ENCODE results near the gene CCDC160.
"Not testable (repeated sequence)": the region's sequence is repeated elsewhere in the genome, so short reads cannot be mapped to it uniquely, and the experiment has no call there.

CCDC160 gene

GRCh38 chrX:134236626-134237614, at the start of gene CCDC160:
Gene CCDC160 (plus strand): TSS chrX:134237182. CDS start chrX:134244801, 7,619 bp downstream.
- no peak for DNase-seq (ENCODE audit: low read depth)

GRCh38 chrX:134191281-134191680, 45.7 kb upstream of the CCDC160 start:
- no peak for DNase-seq (ENCODE audit: low read depth)

- DNase-seq (ENCODE audit: low read depth) = no peak
These were observed 42.1 kb upstream of the CCDC160 start for GRCh38 chrX:134194915-134195314.

- no peak for DNase-seq (ENCODE audit: low read depth)
These were observed 34.4 kb upstream of the CCDC160 start for GRCh38 chrX:134202561-134202960.

- DNase-seq (ENCODE audit: low read depth) = no peak
These were observed 30.8 kb upstream of the CCDC160 start for GRCh38 chrX:134206221-134206620.

- DNase-seq (ENCODE audit: low read depth) = no peak
These were observed 26.5 kb upstream of the CCDC160 start for GRCh38 chrX:134210465-134210864.

GRCh38 chrX:134235236-134235635, 1.7 kb upstream of the CCDC160 start:
- no peak for DNase-seq (ENCODE audit: low read depth)

- not testable (repeated sequence) for DNase-seq (ENCODE audit: low read depth)
These were observed 1.2 kb downstream of the CCDC160 start for GRCh38 chrX:134238144-134238543.

- DNase-seq (ENCODE audit: low read depth) = no peak
These were observed 2.0 kb downstream of the CCDC160 start for GRCh38 chrX:134239016-134239415.

- no peak for DNase-seq (ENCODE audit: low read depth)
These were observed 3.2 kb downstream of the CCDC160 start for GRCh38 chrX:134240209-134240608.

GRCh38 chrX:134241960-134242619, 5.1 kb downstream of the CCDC160 start:
- DNase-seq (ENCODE audit: low read depth) = no peak

- DNase-seq (ENCODE audit: low read depth) = no peak
These were observed 7.1 kb downstream of the CCDC160 start for GRCh38 chrX:134244043-134244442.

- no peak for DNase-seq (ENCODE audit: low read depth)
These were observed 9.3 kb downstream of the CCDC160 start for GRCh38 chrX:134246282-134246681.

GRCh38 chrX:134247492-134247891, 10.5 kb downstream of the CCDC160 start:
- no peak for DNase-seq (ENCODE audit: low read depth)

- no peak for DNase-seq (ENCODE audit: low read depth)
These were observed 12.3 kb downstream of the CCDC160 start for GRCh38 chrX:134249241-134249640.

- no peak for DNase-seq (ENCODE audit: low read depth)
These were observed 14.3 kb downstream of the CCDC160 start for GRCh38 chrX:134251241-134251640.

- no peak for DNase-seq (ENCODE audit: low read depth)
These were observed 17.5 kb downstream of the CCDC160 start for GRCh38 chrX:134254511-134254910.

- DNase-seq (ENCODE audit: low read depth) = no peak
These were observed 18.6 kb downstream of the CCDC160 start for GRCh38 chrX:134255555-134255954.

GRCh38 chrX:134256684-134257083, 19.7 kb downstream of the CCDC160 start:
- no peak for DNase-seq (ENCODE audit: low read depth)

- no peak for DNase-seq (ENCODE audit: low read depth)
These were observed 21.2 kb downstream of the CCDC160 start for GRCh38 chrX:134258202-134258601.

- DNase-seq (ENCODE audit: low read depth) = not testable (repeated sequence)
These were observed 49.0 kb downstream of the CCDC160 start for GRCh38 chrX:134285934-134286333.

- DNase-seq (ENCODE audit: low read depth) = no peak
These were observed 50.4 kb downstream of the CCDC160 start for GRCh38 chrX:134287346-134287745.

GRCh38 chrX:134294548-134294947, 57.6 kb downstream of the CCDC160 start:
- no peak for DNase-seq (ENCODE audit: low read depth)
